Bone marrow (tissue), 2 donors: Measurements from ENCODE around the gene FBXO2.

Source experiments
- DNase-seq, 2 donors: peaks; one replicate each; lab custom pipeline; 2025; lab: John Stamatoyannopoulos, UW

Gene FBXO2

GRCh38 chr1:11682287-11682771, 28.1 kb upstream of the FBXO2 start:
- DNase-seq = no peak

- peak; percentile 61 to 81 for DNase-seq
Measured at GRCh38 chr1:11681071-11681771, 27.0 kb upstream of the FBXO2 start, which contains the start of gene MAD2L2. Gene MAD2L2, minus strand, starts transcription at chr1:11681148. Its CDS starts 547 bp downstream, at chr1:11680601.

GRCh38 chr1:11680270-11681070, 26.2 kb upstream of the FBXO2 start:
- DNase-seq = no peak

GRCh38 chr1:11678442-11678841, 24.2 kb upstream of the FBXO2 start:
- no peak for DNase-seq

GRCh38 chr1:11676386-11677103, 22.3 kb upstream of the FBXO2 start:
- DNase-seq = no peak

- DNase-seq = no peak
Measured at GRCh38 chr1:11675325-11675724, 21.1 kb upstream of the FBXO2 start.

- no peak for DNase-seq
Measured at GRCh38 chr1:11674488-11674887, 20.3 kb upstream of the FBXO2 start.

- no peak for DNase-seq
Measured at GRCh38 chr1:11673089-11673769, 19.0 kb upstream of the FBXO2 start.

- no peak for DNase-seq
Measured at GRCh38 chr1:11671544-11672286, 17.5 kb upstream of the FBXO2 start.

GRCh38 chr1:11671205-11671543, 16.9 kb upstream of the FBXO2 start:
- no peak for DNase-seq

- DNase-seq = no peak
Measured at GRCh38 chr1:11670747-11671146, 16.5 kb upstream of the FBXO2 start.

GRCh38 chr1:11668516-11668915, 14.3 kb upstream of the FBXO2 start:
- no peak for DNase-seq

GRCh38 chr1:11664336-11665065, 10.3 kb upstream of the FBXO2 start:
- DNase-seq = peak; percentile 45 to 53

GRCh38 chr1:11661103-11661502, 6.9 kb upstream of the FBXO2 start:
- DNase-seq = no peak

- no peak for DNase-seq
Measured at GRCh38 chr1:11659748-11660147, 5.5 kb upstream of the FBXO2 start.

GRCh38 chr1:11658542-11658941, 4.3 kb upstream of the FBXO2 start:
- no peak for DNase-seq

- DNase-seq = no peak
Measured at GRCh38 chr1:11657654-11658053, 3.4 kb upstream of the FBXO2 start.

- no peak for DNase-seq
Measured at GRCh38 chr1:11654939-11655808, 945 bp upstream of the FBXO2 start.

GRCh38 chr1:11653861-11654136, 430 bp downstream of the FBXO2 start:
- DNase-seq = no peak
